Testis (tissue), 3 donors: Measurements from ENCODE around the gene RERE. TPM values are rescaled to one million over a fixed set of nuclear protein-coding genes. Genes with fewer than 3 reads are reported as not detected.

Source experiments
- DNase-seq: peaks from one replicate; pipeline ENCODE4 v3.0.0-alpha.2; 2019
- H3K27ac ChIP-seq, 2 donors: fragments of 200-600 bp; sonication (generic); one replicate each; pipeline ENCODE4 v1.5.1; 2019
- H3K27me3 ChIP-seq: fragments of 200-600 bp; sonication (generic); one replicate; pipeline ENCODE4 v1.5.1; 2019
- H3K36me3 ChIP-seq: fragments of 200-600 bp; sonication (generic); one replicate; pipeline ENCODE4 v1.5.1; 2017; ENCODE audit warnings: low read depth; ENCODE audit errors: missing control alignments
- H3K4me1 ChIP-seq: fragments of 200-600 bp; sonication (generic); one replicate; pipeline ENCODE4 v1.5.1; 2019
- H3K4me3 ChIP-seq, 2 donors: fragments of 200-600 bp; sonication (generic); one replicate each; pipeline ENCODE4 v1.5.1; 2017 to 2019
- H3K9me3 ChIP-seq: fragments of 200-600 bp; sonication (generic); one replicate; pipeline ENCODE4 v1.5.1; 2017
- CTCF ChIP-seq, 3 experiments: fragments of 450-650 bp in 2 of 3; fragments of 200-600 bp in 1 of 3; sonication (generic) in 1 of 3; IDR thresholded peaks; one replicate each; pipeline ENCODE4 v1.5.1; 2016 to 2019; ENCODE audit warnings: antibody characterized with exemption in 3 of 3, mild to moderate bottlenecking in 2 of 3, moderate library complexity in 1 of 3
- POLR2A ChIP-seq: fragments of 450-650 bp; IDR thresholded peaks from one replicate; pipeline ENCODE4 v1.6.1; 2017; ENCODE audit warnings: antibody characterized with exemption, mild to moderate bottlenecking, moderate library complexity
- WGBS, 2 donors: methylation state at CpG; one replicate each; pipeline ENCODE4 v1.1.5; 2018; 5-methylcytosine and 5-hydroxymethylcytosine counted together
- intact Hi-C: fragments of 100-400 bp; cut with DNase I; formaldehyde crosslinking; loops from one replicate; pipeline ENCODE4 v1.15.1; 2023; ENCODE audit warnings: low total_unique reads
- polyA plus RNA-seq: library from polyadenylated mRNA; stranded (reverse); fragments of 350-450 nt; fragmentation: Illumina TruSeq; extraction: RNeasy Lipid Tissue Mini Kit (QIAGEN cat#74804); gene quantifications from one replicate; pipeline ENCODE4 v1.2.3, GENCODE V29; 2014; ENCODE audit warnings: low read depth, low replicate concordance; ENCODE audit not compliant: insufficient read depth
- total RNA-seq, 2 donors: library from RNA; depleted of rRNA; stranded (reverse); fragments of >200 nt; gene quantifications; one replicate each; pipeline ENCODE4 v1.2.3, GENCODE V29; 2016

The RERE gene
- total and polyA plus RNA-seq, 3 donors from 2014 or later: 90.8 to 229 (median 203) TPM

GRCh38 chr1:8424539-8425116 is 392.8 kb downstream of the RERE start:
- 4 to 7% methylated on average over 9 of the region's 9 CpGs for WGBS, 2 donors
- TF ChIP-seq POLR2A (no peak), CTCF (IDR thresholded peaks at IDR 0.05) (no peak)
- Histone ChIP-seq H3K27ac (peak overlapping the region; percentile 97 to 100), H3K4me3 (peak overlapping the region; percentile 70 to 84), H3K36me3 (no peaks in the 10 kb centered on the region), H3K27me3 (no peaks in the 10 kb centered on the region), H3K4me1 (peaks cover 38% of the 10 kb centered on the region), H3K9me3 (no peaks in the 10 kb centered on the region)
- peak; percentile 73 for DNase-seq
- intact Hi-C loops: no loop called here

- peak in 1 of 3 experiments; percentile 4 for TF ChIP-seq CTCF (IDR thresholded peaks at IDR 0.05)
- TF ChIP-seq POLR2A: no peak
- H3K27ac ChIP-seq: peak overlapping the region; percentile 99 to 100
- H3K27me3 ChIP-seq: no peaks in the 10 kb centered on the region
- intact Hi-C loops: no loop called here
- H3K4me1 ChIP-seq: peaks cover 42% of the 10 kb centered on the region
- H3K4me3 ChIP-seq: peak overlapping the region; percentile 70 to 84
- DNase-seq: peak; percentile 51
- 0 to 1% methylated on average over 10 to 38 of the region's 79 CpGs for WGBS, 2 donors
- no peaks in the 10 kb centered on the region for H3K36me3 ChIP-seq
- no peaks in the 10 kb centered on the region for H3K9me3 ChIP-seq
Observed at GRCh38 chr1:8423692-8424538, 393.5 kb downstream of the RERE start.

- Histone ChIP-seq H3K4me1 (peaks cover 40% of the 10 kb centered on the region), H3K9me3 (no peaks in the 10 kb centered on the region), H3K27ac (peak overlapping the region; percentile 99 to 100), H3K36me3 (no peaks in the 10 kb centered on the region), H3K4me3 (peak overlapping the region; percentile 70 to 84), H3K27me3 (no peaks in the 10 kb centered on the region)
- intact Hi-C loops: no loop called here
- no peak for DNase-seq
- 0% methylated on average over 7 to 26 of the region's 33 CpGs for WGBS, 2 donors
- TF ChIP-seq POLR2A (no peak), CTCF (IDR thresholded peaks at IDR 0.05) (no peak)
Observed at GRCh38 chr1:8423269-8423691, 394.2 kb downstream of the RERE start.

GRCh38 chr1:8422510-8423268 is 394.8 kb downstream of the RERE start:
- H3K27me3 ChIP-seq: no peaks in the 10 kb centered on the region
- no peaks in the 10 kb centered on the region for H3K36me3 ChIP-seq
- peak overlapping the region; percentile 99 to 100 for H3K27ac ChIP-seq
- H3K4me1 ChIP-seq: peaks cover 37% of the 10 kb centered on the region
- intact Hi-C loops: no loop called here
- WGBS, 2 donors: 0 to 1% methylated on average over 19 of the region's 19 CpGs
- H3K9me3 ChIP-seq: no peaks in the 10 kb centered on the region
- TF ChIP-seq CTCF (IDR thresholded peaks at IDR 0.05) (no peak), POLR2A (no peak)
- peak overlapping the region; percentile 70 to 84 for H3K4me3 ChIP-seq
- peak; percentile 62 for DNase-seq
